NK-92 (cell line): ENCODE data around the gene AP4E1.
"Not testable (repeated sequence)": the region's sequence is repeated elsewhere in the genome, so short reads cannot be mapped to it uniquely, and the experiment has no call there.

Experiments used
- DNase-seq: peaks from one replicate; lab custom pipeline; 2025; ENCODE audit not compliant: unreplicated experiment; lab: John Stamatoyannopoulos, UW

Gene AP4E1

GRCh38 chr15:50888054-50888453, 20.4 kb upstream of the AP4E1 start:
- no peak for DNase-seq

GRCh38 chr15:50889589-50889988, 18.9 kb upstream of the AP4E1 start:
- no peak for DNase-seq

GRCh38 chr15:50890751-50891150, 17.7 kb upstream of the AP4E1 start:
- DNase-seq = no peak

- no peak for DNase-seq
Observed at GRCh38 chr15:50891159-50891558, 17.3 kb upstream of the AP4E1 start.

GRCh38 chr15:50893976-50894375, 14.5 kb upstream of the AP4E1 start:
- DNase-seq = no peak

- DNase-seq = not testable (repeated sequence)
Observed at GRCh38 chr15:50901390-50901789, 7.1 kb upstream of the AP4E1 start.

- DNase-seq = no peak
Observed at GRCh38 chr15:50904211-50904610, 4.3 kb upstream of the AP4E1 start.

GRCh38 chr15:50905055-50905454, 3.4 kb upstream of the AP4E1 start:
- no peak for DNase-seq

GRCh38 chr15:50906954-50907600, 1.4 kb upstream of the AP4E1 start:
- peak; percentile 59 for DNase-seq

GRCh38 chr15:50907601-50908208, 778 bp upstream of the AP4E1 start:
- DNase-seq = no peak

- no peak for DNase-seq
Observed at GRCh38 chr15:50909010-50909317, 481 bp downstream of the AP4E1 start.

- DNase-seq = not testable (repeated sequence)
Observed at GRCh38 chr15:50910426-50910795, 1.9 kb downstream of the AP4E1 start.

GRCh38 chr15:50911001-50911400, 2.5 kb downstream of the AP4E1 start:
- no peak for DNase-seq

GRCh38 chr15:50911621-50912020, 3.1 kb downstream of the AP4E1 start:
- DNase-seq = no peak

- no peak for DNase-seq
Observed at GRCh38 chr15:50916400-50916799, 7.9 kb downstream of the AP4E1 start.

- DNase-seq = not testable (repeated sequence)
Observed at GRCh38 chr15:50919359-50919758, 10.9 kb downstream of the AP4E1 start.

GRCh38 chr15:50925281-50925680, 16.8 kb downstream of the AP4E1 start:
- DNase-seq = no peak

GRCh38 chr15:50929062-50929461, 20.6 kb downstream of the AP4E1 start:
- no peak for DNase-seq

- DNase-seq = no peak
Observed at GRCh38 chr15:50930792-50931191, 22.3 kb downstream of the AP4E1 start.

- DNase-seq = no peak
Observed at GRCh38 chr15:50933341-50933740, 24.9 kb downstream of the AP4E1 start.

- DNase-seq = no peak
Observed at GRCh38 chr15:50938525-50938924, 30.0 kb downstream of the AP4E1 start.

- DNase-seq = no peak
Observed at GRCh38 chr15:50939911-50940310, 31.4 kb downstream of the AP4E1 start.

GRCh38 chr15:50940506-50940905, 32.0 kb downstream of the AP4E1 start:
- no peak for DNase-seq
